Prostate gland (tissue), 2 donors: ENCODE data around the gene CFAP46.

Experiments used
- POLR2A ChIP-seq: fragments of 450-650 bp; IDR thresholded peaks from one replicate; pipeline ENCODE4 v1.6.1; 2016; ENCODE audit warnings: antibody characterized with exemption, mild to moderate bottlenecking
- POLR2AphosphoS5 ChIP-seq: sonication (generic); formaldehyde crosslinking; IDR thresholded peaks from one replicate; pipeline ENCODE4 v1.6.1; 2017; ENCODE audit warnings: antibody characterized with exemption
- TF ChIP-seq, protein P1 (sequence below), 4 experiments: fragments of 200-600 bp in 2 of 4; fragments of 450-650 bp in 2 of 4; sonication (generic) in 2 of 4; IDR thresholded peaks; 1 replicate in 3 of 4; 2 replicates in 1 of 4; pipeline ENCODE4 v1.5.1; 2016 to 2019; ENCODE audit warnings: antibody characterized with exemption in 4 of 4, mild to moderate bottlenecking in 2 of 4, moderate library complexity in 2 of 4

DNA sequence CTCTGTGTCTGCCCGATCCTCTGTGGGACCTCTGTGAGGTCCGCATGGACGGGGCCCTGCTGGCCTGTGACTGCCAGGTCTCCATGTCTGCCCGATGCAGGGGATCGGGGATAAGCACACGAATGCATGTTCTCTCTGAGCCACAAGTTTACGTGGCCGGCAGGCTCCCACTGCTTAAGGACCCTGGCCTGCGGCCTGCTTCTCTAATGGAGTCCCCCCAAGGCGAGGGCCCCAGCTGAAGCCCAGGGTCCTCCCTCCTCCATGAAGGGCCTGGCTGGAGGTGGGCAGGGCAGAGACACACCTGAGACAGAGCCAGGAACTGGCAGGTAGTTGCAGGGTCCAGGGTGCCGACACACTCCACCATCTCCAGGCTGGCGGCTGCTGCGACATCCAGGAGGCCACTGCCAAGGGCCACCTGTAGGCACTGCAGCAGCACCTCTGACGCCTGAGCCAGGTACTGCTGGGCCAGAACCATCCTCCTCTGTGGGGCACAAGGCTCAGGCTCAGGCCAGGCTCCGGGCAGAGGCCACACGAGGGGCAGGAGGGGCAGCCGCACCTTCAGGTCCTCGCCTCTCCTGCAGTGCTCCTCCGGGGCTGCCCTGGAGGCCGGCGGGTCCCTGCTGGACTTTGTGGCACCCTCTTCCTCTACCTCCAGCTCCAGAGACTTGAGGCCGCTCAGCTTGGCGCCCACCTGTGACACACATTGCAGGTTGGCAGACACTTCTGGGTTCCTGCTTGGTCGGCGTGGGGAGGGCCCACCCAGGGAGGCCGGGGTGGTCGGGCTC lies 95.5 kb downstream of the CFAP46 start:
- TF ChIP-seq, protein P1, sequence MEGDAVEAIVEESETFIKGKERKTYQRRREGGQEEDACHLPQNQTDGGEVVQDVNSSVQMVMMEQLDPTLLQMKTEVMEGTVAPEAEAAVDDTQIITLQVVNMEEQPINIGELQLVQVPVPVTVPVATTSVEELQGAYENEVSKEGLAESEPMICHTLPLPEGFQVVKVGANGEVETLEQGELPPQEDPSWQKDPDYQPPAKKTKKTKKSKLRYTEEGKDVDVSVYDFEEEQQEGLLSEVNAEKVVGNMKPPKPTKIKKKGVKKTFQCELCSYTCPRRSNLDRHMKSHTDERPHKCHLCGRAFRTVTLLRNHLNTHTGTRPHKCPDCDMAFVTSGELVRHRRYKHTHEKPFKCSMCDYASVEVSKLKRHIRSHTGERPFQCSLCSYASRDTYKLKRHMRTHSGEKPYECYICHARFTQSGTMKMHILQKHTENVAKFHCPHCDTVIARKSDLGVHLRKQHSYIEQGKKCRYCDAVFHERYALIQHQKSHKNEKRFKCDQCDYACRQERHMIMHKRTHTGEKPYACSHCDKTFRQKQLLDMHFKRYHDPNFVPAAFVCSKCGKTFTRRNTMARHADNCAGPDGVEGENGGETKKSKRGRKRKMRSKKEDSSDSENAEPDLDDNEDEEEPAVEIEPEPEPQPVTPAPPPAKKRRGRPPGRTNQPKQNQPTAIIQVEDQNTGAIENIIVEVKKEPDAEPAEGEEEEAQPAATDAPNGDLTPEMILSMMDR (IDR thresholded peaks at IDR 0.05): no peak
- TF ChIP-seq POLR2AphosphoS5 (no peak), POLR2A (no peak)
